HG03354 (cell line): ENCODE data around the gene SLC25A3.
A peak's percentile ranks its signal among the peaks of the same experiment; 100 is the strongest.
"Not testable (repeated sequence)": the region's sequence is repeated elsewhere in the genome, so short reads cannot be mapped to it uniquely, and the experiment has no call there.

ENCODE experiments used
- ATAC-seq: cut with Tn5 transposase; IDR thresholded peaks from one replicate; pipeline ENCODE4 v1.9.1; 2021; ENCODE audit warnings: mild to moderate bottlenecking; ENCODE audit not compliant: unreplicated experiment, poor library complexity, severe bottlenecking

The SLC25A3 gene

DNA sequence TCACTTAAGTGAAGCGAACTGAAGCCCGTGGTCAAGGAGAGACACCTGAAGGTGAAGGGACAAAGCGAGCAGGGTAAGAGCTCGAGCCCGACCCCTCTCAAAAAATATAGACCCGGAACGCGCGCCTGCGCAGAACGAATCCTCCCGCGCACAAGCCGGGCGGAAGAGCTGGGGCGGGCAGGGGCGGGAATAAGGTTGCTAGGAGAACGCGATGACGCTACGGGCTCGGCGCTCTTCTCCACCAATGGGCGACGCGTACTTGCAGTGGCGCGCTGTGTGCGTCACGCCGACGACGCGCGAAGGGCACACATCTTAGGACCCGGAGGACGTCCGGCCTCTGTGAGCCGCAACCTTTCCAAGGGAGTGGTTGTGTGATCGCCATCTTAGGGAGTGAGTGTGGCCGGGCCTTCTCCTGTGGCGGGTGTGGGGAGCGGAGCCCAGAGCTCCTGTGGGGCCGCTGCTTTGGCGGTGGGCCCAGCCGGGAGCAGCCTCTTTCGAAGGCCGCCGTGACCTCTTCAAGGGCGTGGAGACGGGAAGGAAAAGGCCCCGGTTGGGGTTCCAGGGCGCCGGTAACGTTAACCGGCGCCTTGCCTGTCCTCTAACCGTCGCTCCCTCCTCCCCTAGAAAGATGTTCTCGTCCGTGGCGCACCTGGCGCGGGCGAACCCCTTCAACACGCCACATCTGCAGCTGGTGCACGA is at the start of gene SLC25A3:
Gene SLC25A3, plus strand, starts transcription at position 336 of the 699 bp plus-strand sequence. Its CDS starts 293 bp downstream, at position 629.
- ATAC-seq, result peak; percentile 99

DNA sequence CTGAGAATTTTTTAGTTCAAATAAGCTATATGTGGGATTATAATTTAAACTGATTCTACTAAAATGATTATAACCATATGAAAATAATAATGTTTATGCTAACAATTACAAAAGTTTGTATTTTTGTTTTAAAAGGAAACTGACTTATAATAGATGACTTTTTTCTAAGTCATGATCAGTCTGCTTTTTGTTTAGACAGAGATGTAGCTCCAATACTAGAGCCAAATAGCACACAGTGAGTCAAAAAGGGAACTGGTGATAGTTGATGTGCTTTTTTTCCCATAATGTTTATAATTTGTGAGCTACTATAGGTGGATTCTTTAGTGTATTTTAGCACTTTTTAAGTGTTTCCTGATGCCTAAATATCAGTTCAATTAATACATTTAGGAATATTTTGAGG is 49.8 kb upstream of the SLC25A3 start:
- no peak for ATAC-seq

DNA sequence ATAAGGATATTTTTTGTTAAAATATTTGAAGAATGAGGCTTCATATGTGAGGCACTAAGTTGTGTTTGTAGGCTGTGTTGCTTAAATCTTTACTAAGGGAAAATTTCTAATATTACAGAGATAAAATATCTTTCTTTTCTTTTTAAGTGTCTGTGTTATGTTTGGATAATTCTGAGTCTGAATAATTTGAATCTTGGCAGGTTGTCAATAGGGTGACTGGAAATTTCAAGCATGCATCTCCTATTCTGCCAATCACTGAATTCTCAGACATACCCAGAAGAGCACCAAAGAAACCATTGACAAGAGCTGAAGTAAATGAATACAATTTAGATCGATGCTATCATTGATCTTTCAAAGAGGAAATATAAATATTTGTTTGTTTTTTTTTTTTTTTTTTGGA is 48.7 kb upstream of the SLC25A3 start:
- no peak for ATAC-seq

DNA sequence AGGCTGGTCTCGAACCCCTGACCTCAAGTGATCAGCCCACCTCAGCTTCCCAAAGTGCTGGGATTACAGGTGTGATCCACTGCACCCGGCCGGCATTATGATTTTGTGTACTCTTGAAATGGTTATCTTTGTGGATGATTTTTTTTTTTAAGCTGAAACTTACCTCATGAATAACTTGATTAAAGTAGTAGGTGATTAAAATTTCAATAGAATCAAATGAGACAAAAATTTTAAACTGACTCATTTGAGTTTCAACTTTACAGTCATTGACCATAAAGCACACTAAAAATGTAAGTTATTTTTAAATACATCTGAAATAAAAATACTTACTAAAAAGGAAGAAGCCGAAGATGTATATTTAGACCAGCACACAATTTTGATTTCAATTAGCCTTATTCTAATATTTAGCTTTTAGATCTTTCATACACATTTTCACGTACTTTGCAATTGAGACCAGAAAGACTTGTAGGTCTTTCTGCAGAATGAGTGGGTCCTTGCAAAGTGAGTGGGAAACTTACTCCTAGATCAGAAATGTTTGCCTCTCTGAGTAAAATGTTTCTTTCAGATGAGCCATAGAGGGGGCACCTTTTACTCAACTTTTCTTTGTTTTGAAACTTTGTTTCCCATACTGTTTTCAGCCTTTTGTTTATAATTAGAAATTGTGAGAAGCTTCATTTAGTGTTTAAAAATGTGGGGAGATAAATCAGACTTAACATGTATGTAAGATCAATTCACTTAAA is 43.9 kb upstream of the SLC25A3 start:
- ATAC-seq, result no peak

DNA sequence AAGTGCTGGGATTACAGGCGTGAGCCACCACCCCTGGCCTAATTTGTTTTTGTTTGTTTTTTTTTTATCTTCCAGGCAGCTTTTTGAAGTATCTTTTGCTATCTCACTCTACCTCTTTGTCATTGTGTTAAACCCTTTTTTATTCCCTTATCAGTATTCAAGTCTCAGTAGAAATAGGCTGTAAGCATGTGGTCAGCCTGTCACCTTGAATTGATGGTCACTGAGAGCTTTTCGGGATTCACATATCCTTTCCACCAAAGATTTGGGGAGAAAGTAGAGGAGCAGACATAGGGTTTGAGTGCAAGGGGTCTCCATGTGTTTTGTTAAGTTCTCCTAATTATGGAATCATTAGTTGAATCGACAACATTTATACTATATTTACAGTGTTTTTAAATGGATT is 41.7 kb upstream of the SLC25A3 start:
- no peak for ATAC-seq

DNA sequence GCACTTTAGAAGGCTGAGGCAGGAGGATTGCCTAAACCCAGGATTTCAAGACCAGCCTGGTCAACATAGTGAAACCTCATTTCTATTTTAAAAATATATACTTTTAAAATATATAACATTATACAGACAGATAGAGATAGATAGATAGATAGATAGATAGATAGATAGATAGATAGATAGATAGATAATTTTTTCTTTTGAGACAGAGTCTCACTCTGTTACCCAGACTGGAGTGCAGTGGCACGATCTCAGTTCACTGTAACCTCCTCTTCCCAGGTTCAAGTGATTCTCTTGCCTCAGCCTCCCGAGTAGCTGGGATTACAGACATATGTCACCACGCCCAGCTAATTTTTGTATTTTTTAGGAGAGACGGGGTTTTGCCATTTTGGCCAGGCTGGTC is 35.4 kb upstream of the SLC25A3 start:
- not testable (repeated sequence) for ATAC-seq

DNA sequence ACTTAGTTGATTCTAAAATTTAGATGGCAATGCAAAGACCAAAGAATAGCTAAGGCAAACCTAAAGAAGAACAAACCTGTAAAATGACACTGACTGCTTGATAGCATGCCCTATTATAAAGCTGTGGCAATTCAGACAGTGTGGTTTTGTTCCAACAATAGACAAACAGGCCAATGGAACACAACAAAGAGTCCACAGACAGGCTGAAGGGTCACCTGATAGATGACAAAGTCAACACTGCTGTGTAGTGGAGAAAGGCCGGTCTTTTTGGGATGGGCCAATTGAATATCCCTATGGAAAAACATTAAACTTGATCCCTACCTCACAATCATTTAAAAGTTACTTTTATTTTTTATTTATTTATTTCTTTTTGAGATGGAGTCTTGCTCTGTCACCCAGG is 33.8 kb upstream of the SLC25A3 start:
- no peak for ATAC-seq

DNA sequence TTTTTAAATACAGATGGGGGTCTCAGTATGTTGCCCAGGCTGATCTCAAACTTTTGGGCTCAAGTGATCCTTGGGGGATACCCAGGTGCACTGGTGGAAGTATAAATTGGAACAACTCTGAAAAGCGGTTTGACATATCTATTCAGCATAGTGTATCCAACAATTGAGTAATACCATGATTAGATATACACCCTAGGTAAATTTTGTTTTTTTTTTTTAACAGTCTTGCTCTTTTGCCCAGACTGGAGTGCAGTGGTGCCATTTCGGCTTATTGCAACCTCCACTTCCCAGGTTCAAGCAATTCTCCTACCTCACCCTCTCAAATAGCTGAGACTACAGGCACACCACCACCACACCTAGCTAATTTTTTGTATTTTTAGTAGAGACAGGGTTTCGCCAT is 31.6 kb upstream of the SLC25A3 start:
- no peak for ATAC-seq

DNA sequence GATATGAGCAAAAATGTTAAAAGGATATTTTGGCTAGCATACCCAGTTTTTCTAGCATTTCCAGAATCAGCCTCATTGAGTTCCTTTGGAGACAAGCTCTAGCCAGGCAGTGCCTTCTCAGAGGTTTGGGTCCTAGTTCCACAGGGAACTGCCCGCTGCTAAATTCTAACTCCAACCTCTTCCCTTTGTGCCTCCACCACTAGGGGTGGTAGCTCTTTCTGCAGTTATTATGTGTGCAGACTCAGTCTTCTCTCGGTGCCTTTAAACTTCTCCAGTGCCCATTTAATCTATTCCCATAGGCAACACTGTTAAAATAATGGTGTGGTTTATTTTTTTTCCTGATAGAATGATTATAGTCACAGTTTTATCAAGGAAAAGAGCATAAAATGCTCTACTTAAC is 21.5 kb upstream of the SLC25A3 start:
- ATAC-seq, result no peak

DNA sequence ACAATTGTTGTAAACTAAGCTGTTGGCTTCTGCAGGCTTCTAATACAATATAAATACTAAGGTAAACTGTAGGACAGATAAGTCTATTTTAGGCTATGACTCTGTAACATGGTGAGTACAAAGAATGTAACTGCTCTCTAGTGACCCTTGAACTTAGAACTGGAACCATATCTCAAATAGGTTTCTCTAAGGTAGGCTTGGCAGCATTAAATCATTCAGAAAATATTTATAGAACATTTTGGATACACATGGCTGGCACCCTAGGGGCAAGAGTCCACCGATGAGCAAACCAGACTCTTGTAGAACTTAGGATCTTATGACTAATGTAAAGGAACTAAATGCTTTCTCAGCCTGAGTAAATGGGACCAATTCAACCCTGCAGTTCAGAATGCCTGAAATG is 19.4 kb upstream of the SLC25A3 start:
- no peak for ATAC-seq

DNA sequence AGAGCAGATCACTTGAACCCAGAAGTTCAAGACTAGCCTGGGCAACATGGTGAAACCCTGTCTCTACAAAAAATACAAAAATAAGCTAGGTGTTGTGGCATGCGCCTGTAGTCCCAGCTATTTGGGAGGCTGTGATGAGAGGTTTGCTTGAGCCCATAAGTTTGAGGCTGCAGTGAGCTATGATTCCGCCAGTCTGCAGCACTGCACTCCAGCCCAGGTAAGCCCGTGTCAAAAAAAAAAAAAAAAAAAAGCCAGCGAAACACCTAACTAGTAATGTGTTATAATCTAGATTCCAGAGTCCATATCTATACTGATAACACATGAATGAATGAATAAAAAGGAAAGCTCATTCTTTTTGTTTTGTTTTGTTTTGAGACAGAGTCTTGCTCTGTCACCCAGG is 18.5 kb upstream of the SLC25A3 start:
- ATAC-seq, result no peak

DNA sequence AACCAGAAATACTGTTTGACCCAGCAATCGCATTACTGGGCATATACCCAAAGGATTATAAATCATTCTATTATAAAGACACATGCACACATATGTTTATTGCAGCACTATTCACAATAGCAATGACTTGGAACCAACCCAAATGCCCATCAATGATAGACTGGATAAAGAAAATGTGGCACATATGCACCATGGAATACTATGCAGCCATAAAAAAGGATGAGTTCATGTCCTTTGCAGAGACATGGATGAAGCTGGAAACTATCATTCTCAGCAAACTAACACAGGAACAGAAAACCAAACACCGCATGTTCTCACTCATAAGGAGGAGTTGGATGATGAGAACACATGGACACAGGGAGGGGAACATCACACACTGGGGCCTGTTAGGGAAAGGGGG is 16.7 kb upstream of the SLC25A3 start:
- not testable (repeated sequence) for ATAC-seq

DNA sequence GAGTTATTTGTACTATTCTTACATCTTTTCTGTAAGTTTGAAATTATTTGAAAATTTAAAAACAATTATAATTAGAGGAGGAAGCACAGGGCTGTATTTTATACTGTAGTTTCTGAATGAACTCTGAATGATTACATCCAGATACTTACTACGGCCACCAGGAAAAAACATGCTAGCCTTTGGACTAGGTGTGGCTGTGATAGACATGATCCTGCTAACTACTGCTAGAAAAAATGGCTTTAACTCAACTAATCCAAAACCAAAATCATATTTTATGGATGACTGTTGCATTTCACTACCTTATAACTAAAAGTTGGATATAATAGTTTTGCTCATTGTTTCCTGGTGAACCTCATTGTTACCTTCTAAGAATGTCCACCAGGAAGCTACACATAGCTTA is 15.1 kb upstream of the SLC25A3 start:
- no peak for ATAC-seq

DNA sequence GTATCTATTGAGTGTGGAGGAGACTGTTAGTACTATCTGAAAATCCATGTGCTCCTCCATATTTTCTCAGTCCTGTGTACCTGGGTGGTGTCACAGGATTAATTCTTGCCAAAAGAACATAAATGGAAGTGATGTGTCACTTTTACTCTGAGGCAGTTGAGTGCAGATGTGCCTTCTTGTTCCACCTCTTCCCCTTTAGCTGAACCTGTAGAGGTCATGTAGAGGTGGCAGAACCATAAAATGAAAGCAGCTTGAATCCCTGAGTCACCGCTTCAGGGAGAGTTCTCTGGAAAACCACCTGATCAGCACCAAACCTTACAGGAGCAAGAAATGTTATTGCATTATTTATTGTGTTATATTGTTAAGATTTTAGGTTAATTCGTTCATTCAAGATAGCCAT is 14.7 kb upstream of the SLC25A3 start:
- no peak for ATAC-seq

DNA sequence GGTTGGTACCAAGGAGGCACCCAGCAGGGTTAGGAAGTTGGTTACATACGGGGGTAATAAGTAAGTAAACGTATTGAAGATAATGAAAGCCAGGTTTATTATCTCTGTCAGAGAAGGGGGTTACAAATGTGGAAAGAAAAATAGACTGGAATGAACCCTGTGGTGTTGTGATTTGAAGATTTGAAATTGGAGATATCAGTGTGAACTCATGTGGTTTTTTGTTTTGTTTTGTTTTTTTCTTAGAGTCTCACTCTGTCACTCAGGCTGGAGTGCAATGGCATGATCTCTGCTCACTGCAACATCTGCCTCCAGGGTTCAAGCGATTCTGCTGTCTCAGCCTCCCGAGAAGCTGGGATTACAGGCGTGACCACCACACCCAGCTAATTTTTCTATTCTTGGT is 14.1 kb upstream of the SLC25A3 start:
- ATAC-seq, result no peak

DNA sequence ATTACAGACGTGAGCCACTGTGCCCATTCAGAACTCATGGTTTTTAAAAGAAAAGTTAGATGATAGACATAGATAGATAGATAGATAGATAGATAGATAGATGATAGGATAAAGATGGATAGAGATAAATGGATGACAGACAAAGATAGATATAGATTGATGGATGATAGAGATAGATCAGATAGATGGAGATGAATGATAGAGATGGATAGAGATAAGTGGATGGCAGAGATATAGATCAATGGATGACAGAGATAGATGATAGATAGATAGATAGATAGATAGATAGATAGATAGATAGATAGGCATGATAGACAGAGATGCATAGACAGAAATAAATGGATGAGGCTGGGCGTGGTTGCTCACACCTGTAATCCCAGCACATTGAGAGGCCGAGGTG is 13.7 kb upstream of the SLC25A3 start:
- no peak for ATAC-seq

DNA sequence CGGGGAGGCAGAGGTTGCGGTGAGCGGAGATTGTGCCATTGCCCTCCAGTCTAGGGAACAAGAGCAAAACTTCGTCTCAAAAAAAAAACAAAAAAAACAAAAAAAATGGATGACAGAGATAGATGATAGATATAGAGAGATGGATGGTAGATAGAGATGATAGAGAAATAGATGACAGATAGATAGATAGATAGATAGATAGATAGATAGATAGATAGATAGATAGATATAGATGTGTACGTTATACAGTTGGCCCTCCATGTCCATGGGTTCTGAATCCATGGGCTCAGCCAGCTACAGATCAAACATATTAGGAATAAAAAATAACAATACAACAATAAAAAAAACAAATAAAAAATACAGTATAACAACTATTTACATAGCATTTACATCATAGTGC is 12.8 kb upstream of the SLC25A3 start:
- ATAC-seq, result no peak

DNA sequence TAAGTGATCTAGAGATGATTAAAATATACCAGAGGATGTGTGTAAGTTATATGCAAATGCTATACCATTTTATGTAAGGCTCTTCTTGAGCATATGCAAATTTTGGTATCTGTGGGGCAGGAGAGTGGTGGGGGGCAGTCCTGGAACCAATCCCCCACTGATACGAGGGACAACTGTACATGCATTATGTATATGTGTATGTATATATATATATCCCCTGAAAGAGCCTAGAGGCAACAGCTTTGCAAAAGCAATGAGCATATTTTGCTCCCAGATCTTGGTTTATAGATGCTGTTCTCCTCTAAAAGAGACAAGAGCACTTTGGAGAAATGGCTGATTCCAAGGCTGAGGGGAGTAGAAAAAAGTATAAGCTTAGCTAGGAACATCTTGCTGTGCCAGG is 12.4 kb upstream of the SLC25A3 start:
- ATAC-seq, result no peak

DNA sequence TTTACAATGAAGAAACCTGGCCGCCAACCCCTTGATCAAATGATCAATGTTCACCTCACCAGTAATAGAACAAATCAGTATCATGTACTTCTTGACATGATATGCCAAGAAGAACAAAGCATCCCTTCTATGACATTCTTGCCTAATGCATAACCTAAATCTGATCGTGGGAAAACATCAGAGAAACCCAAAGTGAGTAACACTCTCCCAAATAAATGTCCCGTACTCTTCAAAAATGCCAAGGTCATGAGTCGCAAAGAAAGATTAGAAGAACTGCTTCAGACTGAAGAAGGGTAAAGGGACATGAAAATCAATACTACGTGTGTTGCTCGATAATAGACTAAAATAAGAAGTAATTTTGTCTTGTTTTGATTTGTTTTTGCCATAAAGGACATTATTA is 11.4 kb upstream of the SLC25A3 start:
- no peak for ATAC-seq

DNA sequence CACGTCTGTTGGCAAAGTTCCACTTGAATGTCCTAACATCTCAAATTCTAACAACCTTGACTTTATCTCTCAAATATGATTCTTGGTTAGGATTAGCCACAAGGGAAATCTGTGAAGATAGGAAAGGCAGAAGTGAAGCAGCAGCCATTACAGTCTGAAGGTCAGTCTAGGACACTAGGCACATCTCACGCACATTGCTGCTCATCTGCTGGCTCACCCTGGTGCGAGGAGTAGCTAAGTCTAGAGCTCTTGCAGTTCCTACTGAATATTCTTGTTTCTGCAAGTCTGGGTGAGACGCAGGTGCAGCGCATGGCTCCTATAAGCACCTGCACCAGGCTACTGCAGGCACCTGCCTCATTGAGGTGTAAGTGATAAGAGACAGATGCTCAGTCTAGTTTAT is 6.4 kb upstream of the SLC25A3 start:
- no peak for ATAC-seq

DNA sequence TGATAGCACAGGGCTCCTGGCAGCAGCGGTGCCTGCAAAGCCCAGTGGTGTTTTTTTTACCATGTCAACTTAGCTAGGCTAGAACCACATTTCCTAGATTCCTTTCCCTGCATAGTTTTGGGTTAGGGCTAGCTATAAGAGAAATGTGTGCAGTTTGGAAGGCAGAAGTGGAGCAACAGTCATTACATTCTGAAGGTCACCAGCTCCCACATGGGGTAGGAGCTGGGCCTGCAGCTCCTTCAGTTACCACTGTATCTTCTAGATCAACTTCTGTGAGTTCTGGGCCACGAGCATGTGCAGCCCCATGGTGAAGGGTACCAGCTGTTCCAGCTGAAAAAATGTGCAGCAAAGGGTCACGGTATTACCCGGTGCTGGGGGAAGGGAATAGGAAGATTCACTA is 2.3 kb upstream of the SLC25A3 start:
- ATAC-seq, result no peak
